ENCODE data around the gene PEX16.

The PEX16 gene

DNA sequence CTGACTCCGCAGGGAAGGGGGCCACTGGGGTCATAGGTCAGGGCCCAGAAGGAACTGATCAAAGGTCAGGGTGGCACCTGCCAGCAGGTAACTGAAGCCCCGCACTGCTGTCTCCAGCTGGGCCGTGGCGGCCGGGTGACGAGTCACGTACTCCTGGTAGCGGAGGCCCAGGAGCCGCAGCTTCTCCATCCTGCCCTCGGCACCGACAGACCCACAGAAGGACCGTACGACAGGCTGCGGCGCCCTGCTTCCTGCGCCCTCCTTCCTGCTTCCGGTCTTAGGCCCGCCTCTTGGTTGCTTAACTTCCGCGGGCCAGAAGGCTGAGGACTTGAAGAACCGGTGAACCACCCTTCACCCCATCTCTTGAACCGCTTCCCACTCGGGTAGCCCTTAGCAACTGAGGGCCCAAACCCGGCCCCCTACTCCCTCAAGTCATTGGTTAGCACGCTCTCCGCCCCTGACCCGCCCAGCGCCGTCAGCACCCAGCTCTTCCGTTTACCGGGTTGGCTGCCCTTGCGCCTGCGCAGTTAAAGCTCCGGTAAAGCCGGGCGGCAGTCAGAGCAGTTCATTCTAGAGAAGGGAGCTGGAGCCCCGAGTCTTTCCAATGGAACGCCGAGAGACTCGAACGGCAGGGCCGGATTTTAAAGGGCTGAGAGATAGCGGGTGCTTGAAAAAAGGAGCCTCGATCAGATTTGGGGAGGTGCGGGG is at the start of gene PEX16:
PEX16 (minus strand) TSS at position 255 of the 708 bp plus-strand sequence; CDS start at position 189, 66 bp downstream.
- TF ChIP-seq ZNF274 (IDR thresholded peaks at IDR 0.05; ENCODE audit: low read depth, low read length), result no peak

DNA sequence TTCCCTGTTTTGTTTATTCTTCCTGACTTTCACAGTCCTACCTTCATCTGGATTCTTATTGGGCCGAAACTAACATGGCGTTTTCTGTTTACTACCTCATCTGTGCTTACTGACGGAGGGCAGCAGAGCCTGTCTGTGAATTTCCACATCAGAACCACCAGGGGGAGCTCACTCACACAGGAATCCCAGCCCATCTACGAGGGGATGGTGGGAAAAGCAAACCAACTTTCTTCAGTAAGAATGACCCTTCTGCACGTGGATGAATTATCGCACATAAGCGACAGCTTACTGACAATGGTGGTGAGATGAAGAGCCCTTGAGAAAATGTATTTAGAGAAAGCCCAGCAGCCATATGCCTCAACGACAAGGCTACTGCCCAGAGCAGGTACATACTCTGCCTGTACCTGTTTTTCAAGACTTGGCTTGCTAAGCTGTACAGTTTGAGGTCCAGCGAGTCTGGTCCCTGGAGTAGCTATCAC is 47.3 kb upstream of the PEX16 start:
- H3K4me3 ChIP-seq (ENCODE audit: low read length), result no peak overlapping the region
- TF ChIP-seq ZNF274 (IDR thresholded peaks at IDR 0.05; ENCODE audit: low read depth, low read length), result no peak

More for the DNA sequence above, at the start of gene PEX16:
- H3K4me3 ChIP-seq (ENCODE audit: low read length), result peak within 1 kb of the TSS; percentile 82

DNA sequence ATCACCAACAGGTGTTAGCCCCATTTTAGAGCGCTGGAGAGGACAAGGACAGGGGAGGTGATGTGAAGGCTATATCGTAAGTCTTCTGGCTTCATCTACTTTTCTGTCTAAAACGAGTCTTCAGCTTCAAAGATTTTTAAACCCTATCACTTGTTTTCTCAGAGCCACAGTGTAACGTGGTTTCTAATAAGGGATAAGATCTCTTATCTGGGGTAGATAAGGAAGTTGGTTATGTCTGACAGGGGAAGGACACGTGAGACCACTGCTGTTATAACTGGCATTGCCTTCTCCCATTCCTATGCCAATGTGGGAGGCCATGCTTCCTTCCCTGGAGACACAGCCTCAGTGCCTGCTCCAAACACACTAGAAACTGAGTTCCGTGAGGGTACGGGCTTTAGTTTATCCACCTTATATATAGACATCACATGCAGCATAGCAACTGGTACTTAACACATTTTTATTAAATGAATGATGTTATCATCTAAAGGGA is 44.1 kb upstream of the PEX16 start:
- H3K4me3 ChIP-seq (ENCODE audit: low read length), result no peak overlapping the region
- no peak for TF ChIP-seq ZNF274 (IDR thresholded peaks at IDR 0.05; ENCODE audit: low read depth, low read length)

DNA sequence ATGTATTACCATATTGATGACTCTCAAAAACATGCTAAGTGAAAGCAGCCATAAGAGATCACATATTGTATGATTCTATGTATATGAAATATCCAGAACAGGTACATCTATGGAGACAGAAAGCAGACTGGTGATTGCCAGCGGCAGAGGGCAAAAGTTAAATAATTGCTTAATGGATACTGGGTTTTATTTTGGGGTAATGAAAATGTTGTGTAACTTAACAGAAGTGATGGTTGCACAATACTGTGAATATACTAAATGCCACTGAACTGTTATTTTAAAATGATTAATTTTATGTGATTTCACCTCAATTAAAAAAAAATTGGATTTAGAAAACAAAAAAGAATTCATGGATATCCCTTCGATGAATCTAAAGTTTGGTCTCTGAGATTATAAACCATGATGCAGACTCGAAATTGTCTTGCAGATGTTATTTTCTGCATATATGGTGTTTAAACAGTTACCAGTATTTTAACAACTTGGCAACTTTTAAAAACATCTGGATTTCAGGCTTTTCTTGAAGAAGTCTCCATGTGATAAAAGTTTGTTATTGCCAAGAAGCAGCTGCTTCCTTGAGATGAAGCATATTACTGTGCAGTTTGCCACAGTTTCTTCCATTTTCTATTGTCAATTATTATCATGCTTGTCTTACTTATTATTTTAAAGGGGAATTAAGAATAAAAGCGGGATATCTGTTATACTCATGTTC is 42.9 kb upstream of the PEX16 start:
- no peak for TF ChIP-seq ZNF274 (IDR thresholded peaks at IDR 0.05; ENCODE audit: low read depth, low read length)
- H3K4me3 ChIP-seq (ENCODE audit: low read length), result no peak overlapping the region

DNA sequence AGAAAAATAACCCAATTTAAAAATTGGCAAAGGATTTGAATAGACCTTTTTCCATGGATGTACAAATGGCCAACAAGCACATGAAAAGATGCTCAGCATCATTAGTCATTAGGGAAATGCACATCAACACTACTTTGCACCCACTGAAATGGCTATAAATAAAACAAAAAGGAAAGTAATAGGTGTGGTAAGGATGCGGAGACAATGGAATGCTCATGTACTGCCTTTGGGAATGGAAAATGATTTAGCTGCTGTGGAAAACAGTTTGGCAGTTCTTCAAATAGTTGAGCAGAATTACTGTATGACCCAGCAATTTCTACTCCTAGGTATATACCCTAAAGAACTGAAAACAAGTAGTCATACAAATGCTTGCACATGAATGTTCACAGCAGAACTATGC is 42.2 kb upstream of the PEX16 start:
- H3K4me3 ChIP-seq (ENCODE audit: low read length), result no peak overlapping the region
- no peak for TF ChIP-seq ZNF274 (IDR thresholded peaks at IDR 0.05; ENCODE audit: low read depth, low read length)

DNA sequence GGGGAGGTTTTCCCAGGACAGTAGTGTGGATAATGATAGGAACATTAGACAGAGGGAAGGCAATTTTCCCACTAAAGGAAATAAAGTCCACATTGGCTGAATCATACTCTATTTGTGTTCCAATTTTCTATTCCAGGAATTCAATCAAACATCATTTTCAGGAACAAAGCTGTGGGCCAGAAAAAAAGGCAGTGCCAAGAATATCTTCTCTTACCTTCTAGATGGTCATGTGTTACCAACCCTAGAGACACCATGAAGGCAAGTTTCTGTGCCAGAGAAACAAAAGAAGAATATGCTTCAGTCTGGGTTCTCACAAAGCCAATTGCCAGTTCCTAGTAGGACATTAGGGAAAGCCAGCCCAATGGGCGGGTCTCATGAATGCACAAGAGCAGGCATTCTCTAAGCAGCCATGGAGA is 32.3 kb upstream of the PEX16 start:
- H3K4me3 ChIP-seq (ENCODE audit: low read length), result no peak overlapping the region
- no peak for TF ChIP-seq ZNF274 (IDR thresholded peaks at IDR 0.05; ENCODE audit: low read depth, low read length)

DNA sequence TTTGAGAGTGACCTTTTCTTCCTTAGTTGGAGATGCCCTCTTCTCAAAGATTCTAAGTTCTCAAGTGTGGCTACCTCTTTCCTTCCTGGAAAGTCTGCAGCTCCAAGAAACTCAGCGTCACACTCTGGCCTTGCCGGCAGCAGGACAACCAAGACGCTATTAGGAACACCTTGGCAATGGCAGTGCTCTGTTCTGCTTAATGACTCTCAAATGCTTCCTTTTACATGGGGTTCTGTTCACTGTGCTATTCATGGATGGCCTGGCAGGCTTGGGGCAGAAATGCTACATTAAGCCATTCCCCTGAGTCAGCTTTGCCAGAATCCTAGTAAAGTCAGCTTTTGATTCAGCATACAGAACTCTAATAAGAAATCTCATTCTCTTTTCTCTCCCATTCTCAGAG is 30.7 kb upstream of the PEX16 start:
- TF ChIP-seq ZNF274 (IDR thresholded peaks at IDR 0.05; ENCODE audit: low read depth, low read length), result no peak

DNA sequence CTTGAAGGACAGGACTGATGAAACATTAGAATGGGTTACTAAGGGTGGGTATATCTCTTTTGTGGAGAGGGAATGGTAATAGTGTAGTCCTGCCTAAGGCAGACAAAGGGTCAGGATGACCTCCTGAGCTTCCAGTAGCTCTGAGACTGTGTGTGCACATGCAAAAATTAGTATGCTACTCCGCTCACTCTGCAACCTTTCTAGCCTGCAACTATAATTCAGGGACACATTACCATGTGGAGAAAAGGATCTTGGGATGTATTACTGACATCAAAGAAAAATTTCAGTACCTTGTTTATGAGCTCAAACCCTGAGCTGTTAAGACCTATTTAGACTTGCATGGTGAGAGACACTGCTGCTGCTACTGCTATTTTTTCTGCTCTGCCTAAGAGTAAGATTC is 30.2 kb upstream of the PEX16 start:
- TF ChIP-seq ZNF274 (IDR thresholded peaks at IDR 0.05; ENCODE audit: low read depth, low read length), result no peak
- no peak overlapping the region for H3K4me3 ChIP-seq (ENCODE audit: low read length)

More for the DNA sequence above, 30.7 kb upstream of the PEX16 start:
- H3K4me3 ChIP-seq (ENCODE audit: low read length), result no peak overlapping the region

DNA sequence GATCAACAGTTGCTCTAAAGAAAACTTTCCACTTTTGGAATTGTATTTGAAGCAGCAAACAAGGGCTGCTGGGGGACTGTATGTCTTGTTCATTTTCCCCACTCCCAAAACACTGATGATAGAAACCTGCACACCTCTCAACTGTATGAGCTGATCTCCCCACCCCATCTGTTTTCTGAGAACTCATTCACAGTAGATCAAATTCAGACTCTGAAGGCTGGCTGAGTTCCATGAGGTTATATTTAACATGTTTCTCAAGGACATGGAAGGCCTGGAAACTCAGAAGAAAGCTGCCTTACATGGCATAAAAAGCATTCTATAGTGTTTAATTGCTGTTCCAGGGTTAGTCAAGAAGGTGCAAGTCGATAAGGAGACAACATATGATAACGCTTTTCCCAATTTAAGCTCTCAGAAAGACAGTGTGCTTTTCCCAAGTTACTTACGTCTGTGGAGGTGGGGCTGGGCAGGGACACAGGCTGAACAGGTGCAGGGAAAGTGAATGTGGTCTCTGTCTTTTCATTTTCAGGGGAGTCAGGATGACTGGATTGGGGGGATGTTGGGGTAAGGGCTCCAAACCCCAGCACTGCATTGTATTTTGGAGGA is 27.8 kb upstream of the PEX16 start:
- H3K4me3 ChIP-seq (ENCODE audit: low read length), result no peak overlapping the region
- TF ChIP-seq ZNF274 (IDR thresholded peaks at IDR 0.05; ENCODE audit: low read depth, low read length), result no peak

DNA sequence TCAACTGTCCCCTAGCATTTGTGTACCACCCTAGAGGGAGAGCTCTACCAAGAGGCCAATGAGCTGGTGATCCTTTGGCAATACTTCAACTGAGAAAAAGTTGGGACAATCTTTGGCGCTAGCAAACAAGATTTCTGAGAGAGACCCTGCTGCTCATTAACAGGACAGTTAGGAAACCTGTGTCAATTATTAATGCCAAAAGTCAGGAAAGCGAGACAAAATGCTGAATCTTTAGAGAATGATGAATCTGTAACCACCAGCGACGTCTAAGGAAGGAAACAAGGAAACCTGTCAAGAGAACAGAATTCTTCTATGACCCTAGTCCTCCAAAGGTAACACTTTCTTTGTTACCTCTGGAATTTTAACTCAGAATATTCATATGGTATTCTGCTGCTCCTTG is 24.7 kb upstream of the PEX16 start:
- no peak overlapping the region for H3K4me3 ChIP-seq (ENCODE audit: low read length)
- TF ChIP-seq ZNF274 (IDR thresholded peaks at IDR 0.05; ENCODE audit: low read depth, low read length), result no peak

DNA sequence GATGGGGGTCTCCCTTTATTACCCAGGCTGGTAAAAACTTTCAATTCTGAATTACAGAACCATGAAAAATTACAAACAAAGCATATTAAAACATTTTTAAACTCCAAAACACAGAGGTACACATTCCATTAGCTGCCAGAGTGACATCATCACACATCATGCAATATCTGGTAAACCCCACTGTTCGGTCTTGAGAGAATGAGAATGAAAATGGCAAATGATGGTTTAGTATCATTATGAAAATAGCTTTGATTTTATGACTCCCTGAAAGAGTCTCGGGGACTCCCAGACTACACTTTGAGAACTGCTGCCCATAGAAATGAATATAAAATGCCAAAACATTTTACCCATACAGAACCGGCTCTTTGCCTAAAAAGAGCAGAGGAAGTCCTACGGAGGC is 23.6 kb upstream of the PEX16 start:
- no peak overlapping the region for H3K4me3 ChIP-seq (ENCODE audit: low read length)
- no peak for TF ChIP-seq ZNF274 (IDR thresholded peaks at IDR 0.05; ENCODE audit: low read depth, low read length)

DNA sequence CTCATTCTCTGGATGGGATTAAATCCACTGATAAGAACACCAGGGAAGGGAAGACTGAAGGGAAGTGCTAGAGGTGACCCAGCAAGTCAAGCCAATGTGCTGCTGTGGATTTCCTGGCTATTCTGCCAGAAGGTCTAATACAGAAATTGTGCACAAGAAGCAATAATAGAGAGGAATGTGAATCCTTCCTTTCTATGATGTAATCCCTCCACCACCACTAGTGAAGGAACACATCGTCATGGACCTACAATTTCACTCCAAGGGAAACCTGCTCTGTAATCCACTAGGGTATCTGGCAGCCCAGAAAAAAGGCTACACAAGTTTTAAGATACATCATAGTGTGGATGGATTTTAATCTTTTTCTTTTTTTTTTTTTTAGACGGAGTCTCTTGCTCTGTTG is 22.2 kb upstream of the PEX16 start:
- TF ChIP-seq ZNF274 (IDR thresholded peaks at IDR 0.05; ENCODE audit: low read depth, low read length), result no peak
- H3K4me3 ChIP-seq (ENCODE audit: low read length), result no peak overlapping the region

DNA sequence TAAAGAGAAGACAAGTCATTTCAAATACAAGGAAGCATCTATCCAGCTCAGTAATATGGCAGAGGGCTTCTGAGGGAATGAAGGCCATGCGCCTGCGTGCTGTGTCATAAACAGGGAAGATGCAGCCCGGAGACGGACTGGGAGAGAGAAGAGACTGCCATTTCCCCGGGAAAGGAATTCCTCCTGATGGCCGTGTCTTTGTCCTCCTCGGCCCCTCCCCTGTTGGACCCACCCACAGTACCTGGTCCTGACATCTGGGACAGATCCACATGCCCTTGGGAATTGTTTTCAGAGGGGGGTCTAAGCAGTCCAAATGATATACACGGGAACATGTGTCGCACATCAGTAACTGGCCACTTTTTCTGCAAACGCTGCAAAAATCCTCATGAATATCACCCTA is 20.2 kb upstream of the PEX16 start:
- no peak overlapping the region for H3K4me3 ChIP-seq (ENCODE audit: low read length)
- no peak for TF ChIP-seq ZNF274 (IDR thresholded peaks at IDR 0.05; ENCODE audit: low read depth, low read length)

DNA sequence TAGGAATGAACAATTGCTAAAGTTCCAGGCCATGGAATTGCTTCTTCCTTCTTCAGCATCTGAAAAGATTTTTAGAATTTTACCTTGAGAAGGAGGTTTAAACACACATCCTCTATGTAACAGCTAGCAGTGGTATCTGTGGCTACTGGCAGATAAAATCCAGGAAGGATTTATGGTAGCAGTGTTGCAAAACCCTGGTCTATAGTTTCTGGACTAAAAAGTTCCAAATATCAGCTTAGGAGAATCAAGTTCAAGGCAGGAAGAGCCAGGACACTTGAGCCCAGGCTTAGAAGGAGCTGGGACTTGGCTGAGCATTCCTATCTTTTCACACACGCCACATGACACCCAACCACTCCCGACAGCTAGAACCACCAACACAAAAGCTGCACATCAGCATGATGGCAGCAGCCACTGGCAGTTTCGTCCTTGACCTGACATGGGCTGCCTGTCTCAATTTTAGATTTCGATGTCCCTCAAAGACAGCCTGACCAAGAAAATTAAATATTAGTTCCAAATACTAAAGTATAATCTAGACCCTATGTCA is 18.9 kb upstream of the PEX16 start:
- H3K4me3 ChIP-seq (ENCODE audit: low read length), result no peak overlapping the region
- TF ChIP-seq ZNF274 (IDR thresholded peaks at IDR 0.05; ENCODE audit: low read depth, low read length), result no peak

All from GM08714 (cell line).